Right ventricle myocardium inferior (tissue), 1 donor: Measurements from ENCODE around the gene RARB. TPM values are rescaled to one million over a fixed set of nuclear protein-coding genes. Genes with fewer than 3 reads are reported as not detected.

Source experiments
- ATAC-seq: fragments of 200-7000 bp; cut with Tn5 transposase; one replicate; pipeline ENCODE4 v1.9.1; 2020; ENCODE audit warnings: mild to moderate bottlenecking, moderate library complexity
- DNase-seq: peaks from one replicate; pipeline ENCODE4 v3.0.0; 2021; ENCODE audit errors: missing footprints
- intact Hi-C: fragments of 100-400 bp; cut with DNase I; formaldehyde crosslinking; loops from one replicate; pipeline ENCODE4 v1.11.0; 2022
- total RNA-seq: library from RNA; stranded (reverse); fragmentation: NEBNext Ultra II Directional; extraction: Animal tissue kit (Norgen Biotek cat#: 25700); gene quantifications from one replicate; pipeline ENCODE4 v1.2.1, GENCODE V29; 2021
- donor health status: DM: no; HTN: yes; CAD: no; lungs with severe emphysema.

Gene RARB
- total RNA-seq, 1 donor from 2014 or later = 17.5 TPM

GRCh38 chr3:25556447-25556846, 128.4 kb downstream of the RARB start:
- intact Hi-C loops = loop anchor here (5.0 kb wide), 2 partner anchors 39 to 84 kb away; no protein-coding TSS in a partner anchor
- DNase-seq = no peak
- ATAC-seq = no peak

GRCh38 chr3:25557694-25558093, 129.6 kb downstream of the RARB start:
- ATAC-seq = peak; percentile 63
- no peak for DNase-seq
- intact Hi-C loops = loop anchor here (5.0 kb wide), 2 partner anchors 40 to 85 kb away; no protein-coding TSS in a partner anchor

- ATAC-seq = peak; percentile 34
- DNase-seq = no peak
- intact Hi-C loops = loop anchor here (5.0 kb wide), 2 partner anchors 41 to 86 kb away; no protein-coding TSS in a partner anchor
Measured at GRCh38 chr3:25558121-25558520, 130.1 kb downstream of the RARB start.

- DNase-seq (no peak), ATAC-seq (no peak)
- intact Hi-C loops = loop anchor here (5.0 kb wide), 2 partner anchors 41 to 86 kb away; no protein-coding TSS in a partner anchor
Measured at GRCh38 chr3:25558796-25559195, 130.7 kb downstream of the RARB start.

- no peak for DNase-seq
- no peak for ATAC-seq
- intact Hi-C loops = no loop called here
Measured at GRCh38 chr3:25563601-25564000, 135.5 kb downstream of the RARB start.

- ATAC-seq = no peak
- intact Hi-C loops = no loop called here
- DNase-seq = no peak
Measured at GRCh38 chr3:25564075-25564474, 136.0 kb downstream of the RARB start.

GRCh38 chr3:25565807-25566206, 137.7 kb downstream of the RARB start:
- ATAC-seq = no peak
- intact Hi-C loops = no loop called here
- DNase-seq = no peak

- ATAC-seq (no peak), DNase-seq (no peak)
- intact Hi-C loops = no loop called here
Measured at GRCh38 chr3:25566358-25566920, 138.4 kb downstream of the RARB start.

- intact Hi-C loops = no loop called here
- no peak for DNase-seq
- no peak for ATAC-seq
Measured at GRCh38 chr3:25567388-25567787, 139.3 kb downstream of the RARB start.

- intact Hi-C loops = no loop called here
- DNase-seq (no peak), ATAC-seq (no peak)
Measured at GRCh38 chr3:25567806-25568524, 139.9 kb downstream of the RARB start.

GRCh38 chr3:25568525-25569078, 140.5 kb downstream of the RARB start:
- no peak for DNase-seq
- peak; percentile 86 for ATAC-seq
- intact Hi-C loops = no loop called here

GRCh38 chr3:25571285-25571684, 143.2 kb downstream of the RARB start:
- intact Hi-C loops = loop anchor here (5.0 kb wide), 2 partner anchors 64 to 139 kb away; no protein-coding TSS in a partner anchor
- ATAC-seq = no peak
- DNase-seq = no peak

GRCh38 chr3:25572336-25572735, 144.3 kb downstream of the RARB start:
- no peak for ATAC-seq
- DNase-seq = no peak
- intact Hi-C loops = loop anchor here (5.0 kb wide), 2 partner anchors 65 to 140 kb away; no protein-coding TSS in a partner anchor

GRCh38 chr3:25572919-25573385, 144.9 kb downstream of the RARB start:
- intact Hi-C loops = loop anchor here (5.0 kb wide), 2 partner anchors 66 to 141 kb away; no protein-coding TSS in a partner anchor
- no peak for ATAC-seq
- DNase-seq = no peak

- peak; percentile 27 for ATAC-seq
- intact Hi-C loops = loop anchor here (5.0 kb wide), 2 partner anchors 66 to 141 kb away; no protein-coding TSS in a partner anchor
- no peak for DNase-seq
Measured at GRCh38 chr3:25573386-25574171, 145.5 kb downstream of the RARB start.

GRCh38 chr3:25574172-25574765, 146.2 kb downstream of the RARB start:
- intact Hi-C loops = loop anchor here (5.0 kb wide), 2 partner anchors 67 to 142 kb away; no protein-coding TSS in a partner anchor
- DNase-seq = no peak
- ATAC-seq = no peak

GRCh38 chr3:25575001-25575400, 146.9 kb downstream of the RARB start:
- intact Hi-C loops = no loop called here
- ATAC-seq = no peak
- DNase-seq = no peak

- DNase-seq = no peak
- ATAC-seq = no peak
- intact Hi-C loops = no loop called here
Measured at GRCh38 chr3:25576146-25576545, 148.1 kb downstream of the RARB start.
